DOHH2 (cell line): ENCODE measurements around the gene PATJ.

ENCODE experiments used
- H3F3A ChIP-seq: fragments of 200-600 bp; sonication (generic), shearing (Covaris generic); 2 replicates; pipeline ENCODE4 v1.6.0; 2016; ENCODE audit warnings: antibody characterized with exemption, mild to moderate bottlenecking; ENCODE audit not compliant: control insufficient read depth, insufficient read depth
- H3K27ac ChIP-seq: fragments of 200-600 bp; sonication (generic); 2 replicates; pipeline ENCODE4 v1.5.1; 2014; ENCODE audit warnings: low read depth, mild to moderate bottlenecking, low read length, moderate library complexity
- H3K27me3 ChIP-seq: fragments of 200-600 bp; sonication (generic); 2 replicates; pipeline ENCODE4 v1.6.1; 2014; ENCODE audit warnings: mild to moderate bottlenecking, low read length, mixed read lengths; ENCODE audit not compliant: control insufficient read depth
- H3K36me3 ChIP-seq: fragments of 200-600 bp; sonication (generic); 2 replicates; pipeline ENCODE4 v1.6.1; 2014; ENCODE audit warnings: mild to moderate bottlenecking, low read length, moderate library complexity, mixed read lengths; ENCODE audit not compliant: control insufficient read depth
- H3K4me1 ChIP-seq: fragments of 200-600 bp; sonication (generic); 2 replicates; pipeline ENCODE4 v1.6.1; 2014; ENCODE audit warnings: mild to moderate bottlenecking, low read length, mixed read lengths; ENCODE audit not compliant: control insufficient read depth
- H3K4me2 ChIP-seq: fragments of 200-600 bp; sonication (generic); 2 replicates; pipeline ENCODE4 v1.6.0; 2014; ENCODE audit warnings: mild to moderate bottlenecking, low read length, moderate library complexity
- H3K4me3 ChIP-seq: fragments of 200-600 bp; sonication (generic); 2 replicates; pipeline ENCODE4 v1.5.1; 2014; ENCODE audit warnings: mild to moderate bottlenecking, low read length, mixed read lengths
- H3K79me2 ChIP-seq: fragments of 200-600 bp; sonication (generic); 2 replicates; pipeline ENCODE4 v1.6.1; 2014; ENCODE audit warnings: mild to moderate bottlenecking, low read length, mixed read lengths; ENCODE audit not compliant: control insufficient read depth
- H3K9me2 ChIP-seq: fragments of 200-600 bp; sonication (generic); replicated peaks from 2 replicates; pipeline ENCODE4 v1.6.1; 2014; ENCODE audit warnings: mild to moderate bottlenecking, low read length, mixed read lengths; ENCODE audit not compliant: control insufficient read depth
- H3K9me3 ChIP-seq: fragments of 200-600 bp; sonication (generic); 2 replicates; pipeline ENCODE4 v1.6.1; 2014; ENCODE audit warnings: antibody characterized with exemption, low read length, mixed read lengths; ENCODE audit not compliant: control insufficient read depth, insufficient read depth
- H4K20me1 ChIP-seq: fragments of 200-600 bp; sonication (generic); 2 replicates; pipeline ENCODE4 v1.6.0; 2014; ENCODE audit warnings: low read depth, mild to moderate bottlenecking, antibody characterized with exemption, low read length, moderate library complexity; ENCODE audit not compliant: control insufficient read depth, insufficient read depth
- CTCF ChIP-seq: fragments of 200-600 bp; sonication (generic); IDR thresholded peaks from one replicate; pipeline ENCODE4 v1.5.1; 2014; ENCODE audit warnings: antibody characterized with exemption, mild to moderate bottlenecking, low read depth, low read length; ENCODE audit not compliant: poor library complexity, severe bottlenecking
- EZH2phosphoT487 ChIP-seq: fragments of 200-600 bp; sonication (generic); IDR thresholded peaks from 2 replicates; pipeline ENCODE4 v1.6.1; 2017; ENCODE audit warnings: borderline replicate concordance, mild to moderate bottlenecking, antibody characterized with exemption, low read length, moderate library complexity, mixed read lengths

The PATJ gene

DNA sequence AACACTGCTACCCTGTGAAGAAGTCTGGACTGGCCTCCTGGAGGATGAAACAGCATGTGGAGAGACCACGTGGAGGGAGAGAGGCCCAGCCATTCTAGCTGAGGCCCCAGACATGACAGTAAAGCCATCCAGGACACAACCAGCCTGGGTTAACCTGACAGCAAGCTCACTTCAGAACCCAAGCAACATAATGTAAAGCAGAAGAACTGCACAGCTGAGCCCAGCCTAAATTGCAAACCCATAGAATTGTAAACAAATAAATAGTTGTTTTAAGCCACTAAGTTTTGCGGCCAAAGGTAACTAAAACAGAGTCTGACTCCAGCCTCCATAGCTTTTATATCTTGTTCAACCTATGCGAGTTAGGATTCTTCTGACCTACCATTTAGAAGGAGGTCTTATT lies 355.2 kb downstream of the PATJ start:
- no peak overlapping the region for H3K27ac ChIP-seq
- no peaks in the 10 kb centered on the region for H3K36me3 ChIP-seq
- no peaks in the 10 kb centered on the region for H3K9me3 ChIP-seq
- H3K4me3 ChIP-seq = no peak overlapping the region
- no peak for TF ChIP-seq CTCF
- TF ChIP-seq EZH2phosphoT487 = no peak
- no peak overlapping the region for H3K4me2 ChIP-seq
- no peaks in the 10 kb centered on the region for H3K4me1 ChIP-seq
- no peaks in the 10 kb centered on the region for H3K79me2 ChIP-seq
- no peaks in the 10 kb centered on the region for H3F3A ChIP-seq
- H3K27me3 ChIP-seq = no peaks in the 10 kb centered on the region
- no peaks in the 10 kb centered on the region for H4K20me1 ChIP-seq
- no peaks in the 10 kb centered on the region for H3K9me2 ChIP-seq

- Histone ChIP-seq H3K4me2 (no peak overlapping the region), H3K4me1 (no peaks in the 10 kb centered on the region), H3F3A (no peaks in the 10 kb centered on the region), H3K9me2 (no peaks in the 10 kb centered on the region), H3K79me2 (no peaks in the 10 kb centered on the region), H3K4me3 (no peak overlapping the region), H3K27ac (no peak overlapping the region), H4K20me1 (no peaks in the 10 kb centered on the region), H3K27me3 (no peaks in the 10 kb centered on the region), H3K9me3 (no peaks in the 10 kb centered on the region), H3K36me3 (no peaks in the 10 kb centered on the region)
- no peak for TF ChIP-seq EZH2phosphoT487
- TF ChIP-seq CTCF = no peak
Measured at GRCh38 chr1:62100442-62100841, 358.2 kb downstream of the PATJ start.

GRCh38 chr1:62103846-62104245 lies 361.6 kb downstream of the PATJ start:
- Histone ChIP-seq H3K4me3 (no peak overlapping the region), H3F3A (no peaks in the 10 kb centered on the region), H3K4me2 (no peak overlapping the region), H3K36me3 (no peaks in the 10 kb centered on the region), H3K27ac (no peak overlapping the region), H3K27me3 (no peaks in the 10 kb centered on the region), H3K9me3 (no peaks in the 10 kb centered on the region), H4K20me1 (no peaks in the 10 kb centered on the region), H3K9me2 (no peaks in the 10 kb centered on the region), H3K4me1 (no peaks in the 10 kb centered on the region), H3K79me2 (no peaks in the 10 kb centered on the region)
- TF ChIP-seq EZH2phosphoT487 (no peak), CTCF (no peak)

GRCh38 chr1:62107923-62108322 lies 365.6 kb downstream of the PATJ start:
- H3K4me3 ChIP-seq = no peak overlapping the region
- H3K27ac ChIP-seq = no peak overlapping the region

More at GRCh38 chr1:62107923-62108322, 365.6 kb downstream of the PATJ start:
- Histone ChIP-seq H3K27me3 (no peaks in the 10 kb centered on the region), H3K36me3 (no peaks in the 10 kb centered on the region), H3K4me1 (no peaks in the 10 kb centered on the region), H3K4me2 (no peak overlapping the region), H3K79me2 (no peaks in the 10 kb centered on the region), H3F3A (no peaks in the 10 kb centered on the region), H3K9me3 (no peaks in the 10 kb centered on the region), H3K9me2 (no peaks in the 10 kb centered on the region), H4K20me1 (no peaks in the 10 kb centered on the region)
- TF ChIP-seq EZH2phosphoT487 (no peak), CTCF (no peak)
